ENCODE data around the gene SHISA4.
"Not testable (repeated sequence)": the region's sequence is repeated elsewhere in the genome, so short reads cannot be mapped to it uniquely, and the experiment has no call there.

DNA sequence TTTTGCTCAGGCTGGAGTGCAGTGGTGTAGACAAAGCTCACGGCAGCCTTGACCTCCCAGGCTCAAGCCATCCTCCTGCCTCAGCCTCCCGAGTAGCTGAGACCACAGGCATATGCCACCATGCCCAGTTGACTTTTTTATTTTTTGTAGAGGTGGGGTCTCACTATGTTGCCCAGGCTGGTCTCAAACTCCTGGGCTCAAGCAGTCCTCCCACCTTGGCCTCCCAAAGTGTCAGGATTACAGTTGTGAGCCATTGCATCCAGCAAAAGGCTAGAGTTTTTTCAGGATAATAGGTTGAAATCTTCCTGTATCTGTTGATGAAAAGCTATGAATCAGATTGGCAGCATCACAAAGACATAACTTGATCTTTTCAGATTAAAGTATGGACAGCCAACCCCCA lies 32.0 kb upstream of the SHISA4 start:
- TF ChIP-seq POLR2A (IDR thresholded peaks at IDR 0.05) = not testable (repeated sequence)
- TF ChIP-seq, protein P1, sequence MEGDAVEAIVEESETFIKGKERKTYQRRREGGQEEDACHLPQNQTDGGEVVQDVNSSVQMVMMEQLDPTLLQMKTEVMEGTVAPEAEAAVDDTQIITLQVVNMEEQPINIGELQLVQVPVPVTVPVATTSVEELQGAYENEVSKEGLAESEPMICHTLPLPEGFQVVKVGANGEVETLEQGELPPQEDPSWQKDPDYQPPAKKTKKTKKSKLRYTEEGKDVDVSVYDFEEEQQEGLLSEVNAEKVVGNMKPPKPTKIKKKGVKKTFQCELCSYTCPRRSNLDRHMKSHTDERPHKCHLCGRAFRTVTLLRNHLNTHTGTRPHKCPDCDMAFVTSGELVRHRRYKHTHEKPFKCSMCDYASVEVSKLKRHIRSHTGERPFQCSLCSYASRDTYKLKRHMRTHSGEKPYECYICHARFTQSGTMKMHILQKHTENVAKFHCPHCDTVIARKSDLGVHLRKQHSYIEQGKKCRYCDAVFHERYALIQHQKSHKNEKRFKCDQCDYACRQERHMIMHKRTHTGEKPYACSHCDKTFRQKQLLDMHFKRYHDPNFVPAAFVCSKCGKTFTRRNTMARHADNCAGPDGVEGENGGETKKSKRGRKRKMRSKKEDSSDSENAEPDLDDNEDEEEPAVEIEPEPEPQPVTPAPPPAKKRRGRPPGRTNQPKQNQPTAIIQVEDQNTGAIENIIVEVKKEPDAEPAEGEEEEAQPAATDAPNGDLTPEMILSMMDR (IDR thresholded peaks at IDR 0.05) = not testable (repeated sequence)
